Heart left ventricle (tissue), 16 donors: ENCODE results near the gene DDX4. TPM values are rescaled to one million over a fixed set of nuclear protein-coding genes. Genes with fewer than 3 reads are reported as not detected.
"Not testable (repeated sequence)": the region's sequence is repeated elsewhere in the genome, so short reads cannot be mapped to it uniquely, and the experiment has no call there.

Source experiments
- ATAC-seq, 4 donors: fragments of 200-7000 bp; cut with Tn5 transposase; one replicate each; pipeline ENCODE4 v1.9.1; 2020 to 2022; ENCODE audit warnings: moderate library complexity in 4 of 4, mild to moderate bottlenecking in 3 of 4, moderate number of reproducible peaks in 1 of 4
- DNase-seq, 5 donors: peaks; one replicate each; pipeline ENCODE4 v3.0.0-alpha.2; 2020
- H3K27ac ChIP-seq, 12 donors: fragments of 200-600 bp; sonication (generic) in 4 of 12; one replicate each; pipeline versions ENCODE4 v1.5.0 to v1.8.0; 2016 to 2022; ENCODE audit warnings: mild to moderate bottlenecking in 2 of 12
- H3K27me3 ChIP-seq, 9 donors: fragments of 200-600 bp; sonication (generic) in 2 of 9; one replicate each; pipeline versions ENCODE4 v1.5.1 to v1.8.0; 2016 to 2022; ENCODE audit warnings: mild to moderate bottlenecking in 3 of 9
- H3K36me3 ChIP-seq, 9 donors: fragments of 200-600 bp; sonication (generic) in 2 of 9; one replicate each; pipeline versions ENCODE4 v1.5.0 to v1.8.0; 2018 to 2022; ENCODE audit warnings: mild to moderate bottlenecking in 2 of 9
- H3K4me1 ChIP-seq, 12 donors: fragments of 200-600 bp; sonication (generic) in 4 of 12; one replicate each; pipeline versions ENCODE4 v1.5.0 to v1.8.0; 2016 to 2022; ENCODE audit warnings: mild to moderate bottlenecking in 3 of 12
- H3K4me3 ChIP-seq, 12 donors: fragments of 200-600 bp; sonication (generic) in 4 of 12; one replicate each; pipeline versions ENCODE4 v1.5.0 to v1.8.0; 2017 to 2022; ENCODE audit warnings: mild to moderate bottlenecking in 9 of 12, moderate library complexity in 4 of 12
- H3K9me3 ChIP-seq, 12 donors: fragments of 200-600 bp; sonication (generic) in 4 of 12; one replicate each; pipeline versions ENCODE4 v1.5.0 to v1.8.0; 2016 to 2022; ENCODE audit warnings: mild to moderate bottlenecking in 1 of 12
- CTCF ChIP-seq, 12 donors: fragments of 200-600 bp; sonication (generic) in 4 of 12; IDR thresholded peaks; one replicate each; pipeline versions ENCODE4 v1.5.0 to v1.8.0; 2018 to 2022; ENCODE audit warnings: antibody characterized with exemption in 12 of 12, mild to moderate bottlenecking in 5 of 12
- POLR2A ChIP-seq, 2 donors: fragments of 450-650 bp; IDR thresholded peaks; one replicate each; pipeline ENCODE4 v1.6.1; 2017; ENCODE audit warnings: antibody characterized with exemption in 2 of 2, mild to moderate bottlenecking in 2 of 2, moderate library complexity in 2 of 2
- WGBS, 4 donors: extraction: QIAGEN DNeasy Blood & Tissue Kit in 2 of 4; methylation state at CpG; one replicate each; pipeline versions ENCODE4 v1.1.5 to v1.1.7; 2013 to 2018; 5-methylcytosine and 5-hydroxymethylcytosine counted together
- intact Hi-C, 10 donors: fragments of 100-400 bp; cut with DNase I; formaldehyde crosslinking; loops; one replicate each; pipeline versions ENCODE4 v1.11.1 to v1.14.2; 2022
- polyA plus RNA-seq, 2 donors: library from polyadenylated mRNA; stranded (reverse); fragments of 200-250 nt; gene quantifications; one replicate each; pipeline ENCODE4 v1.2.3, GENCODE V29; 2013
- total RNA-seq, 9 donors: library from RNA; depleted of rRNA in 2 of 9; stranded (reverse); fragments of >200 nt in 2 of 9; fragmentation: NEBNext Ultra II Directional in 3 of 9; extraction: Animal tissue kit (Norgen Biotek cat#: 25700) in 3 of 9; gene quantifications; one replicate each; pipeline versions ENCODE4 v1.1.0 to v1.2.4, GENCODE V29; 2016 to 2023
- donor health status: ischemic (EF 13 %, LVEDD 7.1; RV severe dilation, severe dysfunction).
- donor health status: healthy with polysubstance abuse.
- donor health status: DM: no; HTN: yes; CAD: no.
- donor health status: DM: no; HTN: no; CAD: no.
- donor health status: ischemic (EF 25% LVEDD 6.9; RV normal size, moderate dysfunction).
- donor health status: ischemic (EF 25% LVEDD 5.7; RV mildly dilated, moderate dysfunction).
- donor health status: healthy.
- donor health status: DM: yes; HTN: yes; CAD: no.
- donor health status: ischemic (EF 35%, LVEDD 5.7; RV mildly dilated, moderate dysfunction).
- donor health status: nonischemic (EF 11% LVEDD 7.7; RV severe dilation, severe dysfunction).
- donor health status: DM: yes; HTN: yes; CAD: no.
- donor health status: PGD.
- donor health status: ischemic (EF 29% LVEDD 5.4; RV normal size, mild dysfunction).
- donor health status: nonischemic (EF 23%, LVEDD 6.1; RV moderate dilation, normal function).

DDX4 gene
- total and polyA plus RNA-seq, 11 donors = not detected

GRCh38 chr5:55750499-55750898 is 12.6 kb downstream of the DDX4 start:
- no peaks in the 10 kb centered on the region for H3K36me3 ChIP-seq
- no peaks in the 10 kb centered on the region for H3K27me3 ChIP-seq
- DNase-seq (no peak), ATAC-seq (no peak)
- no peak overlapping the region for H3K27ac ChIP-seq
- no peak for TF ChIP-seq POLR2A (IDR thresholded peaks at IDR 0.05)
- TF ChIP-seq CTCF (IDR thresholded peaks at IDR 0.05) = no peak
- intact Hi-C loops = no loop called here
- no peaks in the 10 kb centered on the region for H3K4me1 ChIP-seq
- H3K4me3 ChIP-seq = no peak overlapping the region
- H3K9me3 ChIP-seq = no peaks in the 10 kb centered on the region
- WGBS, 4 donors = 74 to 82% (median 78%) methylated on average over 3 of the region's 3 CpGs

- Histone ChIP-seq H3K27me3 (peaks cover 0 to 6% (median 0%) of the 10 kb centered on the region in 9 donors), H3K9me3 (no peaks in the 10 kb centered on the region), H3K27ac (no peak overlapping the region), H3K4me1 (no peaks in the 10 kb centered on the region), H3K36me3 (no peaks in the 10 kb centered on the region), H3K4me3 (no peak overlapping the region)
- WGBS, 4 donors = 89 to 98% (median 94%) methylated on average over 1 of the region's 1 CpG
- DNase-seq = no peak
- TF ChIP-seq CTCF (IDR thresholded peaks at IDR 0.05) (no peak), POLR2A (IDR thresholded peaks at IDR 0.05) (no peak)
- intact Hi-C loops = no loop called here
- no peak for ATAC-seq
Measured at GRCh38 chr5:55758231-55758630, 20.4 kb downstream of the DDX4 start.

- Histone ChIP-seq H3K36me3 (no peaks in the 10 kb centered on the region), H3K27ac (no peak overlapping the region), H3K4me3 (no peak overlapping the region), H3K27me3 (peaks cover 0 to 6% (median 0%) of the 10 kb centered on the region in 9 donors), H3K4me1 (no peaks in the 10 kb centered on the region), H3K9me3 (no peaks in the 10 kb centered on the region)
- ATAC-seq (no peak), DNase-seq (no peak)
- no peak for TF ChIP-seq CTCF (IDR thresholded peaks at IDR 0.05)
- TF ChIP-seq POLR2A (IDR thresholded peaks at IDR 0.05) = no peak
- 71 to 79% (median 73%) methylated on average over 2 of the region's 2 CpGs for WGBS, 4 donors
- intact Hi-C loops = no loop called here
Measured at GRCh38 chr5:55758714-55759113, 20.9 kb downstream of the DDX4 start.

GRCh38 chr5:55761721-55762120 is 23.9 kb downstream of the DDX4 start:
- ATAC-seq, H3K27me3 ChIP-seq, intact Hi-C loops, H3K4me1 ChIP-seq, DNase-seq, H3K4me3 ChIP-seq, H3K9me3 ChIP-seq, H3K36me3 ChIP-seq, H3K27ac ChIP-seq: not testable (repeated sequence)
- WGBS, 4 donors = 94 to 95% (median 94%) methylated on average over 7 of the region's 7 CpGs

GRCh38 chr5:55763746-55764420 is 26.0 kb downstream of the DDX4 start:
- TF ChIP-seq POLR2A (IDR thresholded peaks at IDR 0.05) (no peak), CTCF (IDR thresholded peaks at IDR 0.05) (no peak)
- H3K4me1 ChIP-seq = peaks cover 0 to 6% (median 0%) of the 10 kb centered on the region in 12 donors
- no peak overlapping the region for H3K4me3 ChIP-seq
- no peak for ATAC-seq
- peaks cover 0 to 6% (median 0%) of the 10 kb centered on the region in 9 donors for H3K27me3 ChIP-seq
- no peaks in the 10 kb centered on the region for H3K9me3 ChIP-seq
- no peak for DNase-seq
- WGBS, 4 donors = 84 to 95% (median 90%) methylated on average over 2 of the region's 2 CpGs
- intact Hi-C loops = no loop called here
- H3K36me3 ChIP-seq = no peaks in the 10 kb centered on the region
- H3K27ac ChIP-seq = no peak overlapping the region
